Measurements from ENCODE around the gene TNNT3. TPM values are rescaled to one million over a fixed set of nuclear protein-coding genes. Genes with fewer than 3 reads are reported as not detected.
A peak's percentile ranks its signal among the peaks of the same experiment; 100 is the strongest.
"Not testable (repeated sequence)": the region's sequence is repeated elsewhere in the genome, so short reads cannot be mapped to it uniquely, and the experiment has no call there.

The TNNT3 gene
- total RNA-seq, 2 donors from 2014 or later = 0.72 TPM; not detected in 1

DNA sequence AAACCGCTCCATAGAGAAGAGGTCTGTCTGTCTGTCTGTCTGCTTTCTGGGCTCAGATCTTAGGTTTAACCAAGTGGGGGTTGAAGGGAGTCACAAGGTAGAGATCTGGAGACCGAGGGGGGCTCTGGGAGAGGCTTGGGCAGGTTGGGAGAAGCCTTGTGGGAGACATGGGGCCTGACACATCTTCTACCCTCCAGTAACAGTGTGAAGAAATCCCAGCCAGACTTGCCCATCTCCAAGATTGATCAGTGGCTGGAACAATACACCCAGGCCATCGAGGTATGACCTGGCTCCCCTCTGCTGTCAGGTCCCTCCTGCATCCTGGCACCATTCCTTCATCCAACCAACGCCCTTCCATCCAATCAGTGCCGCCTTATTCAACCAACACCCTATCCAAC lies 35.2 kb upstream of the TNNT3 start:
- no peaks in the 10 kb centered on the region for H3K27me3 ChIP-seq
- no peak for DNase-seq
- H3K9me3 ChIP-seq = no peaks in the 10 kb centered on the region
- H3K27ac ChIP-seq = no peak overlapping the region
- intact Hi-C loops (cut with DNase I) = loop anchor here (5.0 kb wide), 1 partner anchor 268 kb away; no protein-coding TSS in a partner anchor
- TF ChIP-seq, protein P1, sequence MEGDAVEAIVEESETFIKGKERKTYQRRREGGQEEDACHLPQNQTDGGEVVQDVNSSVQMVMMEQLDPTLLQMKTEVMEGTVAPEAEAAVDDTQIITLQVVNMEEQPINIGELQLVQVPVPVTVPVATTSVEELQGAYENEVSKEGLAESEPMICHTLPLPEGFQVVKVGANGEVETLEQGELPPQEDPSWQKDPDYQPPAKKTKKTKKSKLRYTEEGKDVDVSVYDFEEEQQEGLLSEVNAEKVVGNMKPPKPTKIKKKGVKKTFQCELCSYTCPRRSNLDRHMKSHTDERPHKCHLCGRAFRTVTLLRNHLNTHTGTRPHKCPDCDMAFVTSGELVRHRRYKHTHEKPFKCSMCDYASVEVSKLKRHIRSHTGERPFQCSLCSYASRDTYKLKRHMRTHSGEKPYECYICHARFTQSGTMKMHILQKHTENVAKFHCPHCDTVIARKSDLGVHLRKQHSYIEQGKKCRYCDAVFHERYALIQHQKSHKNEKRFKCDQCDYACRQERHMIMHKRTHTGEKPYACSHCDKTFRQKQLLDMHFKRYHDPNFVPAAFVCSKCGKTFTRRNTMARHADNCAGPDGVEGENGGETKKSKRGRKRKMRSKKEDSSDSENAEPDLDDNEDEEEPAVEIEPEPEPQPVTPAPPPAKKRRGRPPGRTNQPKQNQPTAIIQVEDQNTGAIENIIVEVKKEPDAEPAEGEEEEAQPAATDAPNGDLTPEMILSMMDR (IDR thresholded peaks at IDR 0.05) = no peak
- H3K36me3 ChIP-seq = no peaks in the 10 kb centered on the region
- H3K9ac ChIP-seq (ENCODE audit: low read depth in 2 of 2, low read length in 2 of 2) = no peak overlapping the region
- H3K4me3 ChIP-seq = no peak overlapping the region
- no peaks in the 10 kb centered on the region for H3K4me1 ChIP-seq

DNA sequence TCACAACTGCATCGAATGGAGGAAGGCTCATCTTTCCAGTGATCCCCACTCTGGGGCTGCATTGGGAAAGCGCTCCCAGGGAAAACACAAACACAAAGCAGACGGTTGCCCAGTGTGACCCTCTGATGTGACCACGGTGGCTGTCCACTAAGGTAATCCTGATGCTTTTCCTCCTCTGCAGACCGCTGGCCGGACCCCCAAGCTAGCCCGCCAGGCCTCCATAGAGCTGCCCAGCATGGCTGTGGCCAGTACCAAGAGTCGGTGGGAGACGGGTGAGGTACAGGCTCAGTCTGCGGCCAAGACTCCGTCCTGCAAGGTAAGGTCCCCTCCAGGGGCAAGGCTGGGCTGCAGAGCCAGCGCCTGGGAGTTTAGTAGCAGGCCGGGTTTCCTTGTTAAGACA lies 33.0 kb upstream of the TNNT3 start:
- DNase-seq; H3K4me3 ChIP-seq; H3K36me3 ChIP-seq; H3K4me1 ChIP-seq; H3K9ac ChIP-seq (ENCODE audit: low read depth in 2 of 2, low read length in 2 of 2); intact Hi-C loops (cut with DNase I); H3K27me3 ChIP-seq; H3K9me3 ChIP-seq; H3K27ac ChIP-seq: not testable (repeated sequence)

DNA sequence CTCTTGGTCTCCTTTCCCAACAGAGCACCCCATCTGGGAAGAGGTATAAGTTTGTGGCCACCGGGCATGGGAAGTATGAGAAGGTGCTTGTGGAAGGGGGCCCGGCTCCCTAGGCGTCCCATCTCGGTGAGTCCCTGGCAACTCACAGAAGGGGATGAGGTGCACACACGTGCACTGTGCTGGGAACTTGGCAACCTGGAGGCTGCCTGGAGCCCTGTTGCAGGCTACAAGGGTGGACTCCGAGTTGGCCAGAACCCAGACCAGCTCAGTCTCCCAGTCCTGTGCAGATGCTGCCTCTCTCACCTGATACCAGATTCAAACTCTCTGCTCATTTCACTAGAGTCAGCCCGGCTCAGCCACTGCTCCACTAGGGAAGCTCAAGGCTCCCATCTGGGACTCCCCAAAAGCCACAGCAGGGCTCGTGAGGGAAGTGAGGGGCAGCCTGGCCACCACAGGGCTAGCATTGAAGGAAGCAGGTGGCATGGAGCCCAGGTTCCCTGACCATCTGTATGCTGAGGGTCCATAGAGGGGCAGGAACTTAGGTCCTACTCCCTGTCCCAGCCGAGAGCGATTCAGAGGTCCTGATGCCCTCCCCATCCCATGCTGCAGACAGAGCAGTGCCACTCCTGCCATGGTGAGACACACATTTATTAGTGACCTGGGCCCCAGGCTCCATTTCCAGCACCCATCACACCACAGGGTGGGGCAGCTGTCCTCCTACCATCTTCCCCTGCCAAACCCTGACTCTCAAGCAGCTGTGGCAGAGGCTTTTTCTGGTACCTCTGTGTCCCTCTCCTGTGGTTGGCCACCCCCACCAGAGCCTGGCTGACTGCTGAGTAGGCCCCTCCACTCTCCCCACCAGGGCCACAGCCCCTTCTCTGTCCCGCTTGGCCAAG lies 31.8 kb upstream of the TNNT3 start:
- Histone ChIP-seq H3K27ac (no peak overlapping the region), H3K4me1 (no peaks in the 10 kb centered on the region), H3K27me3 (no peaks in the 10 kb centered on the region), H3K9me3 (no peaks in the 10 kb centered on the region), H3K4me3 (no peak overlapping the region), H3K9ac (ENCODE audit: low read depth in 2 of 2, low read length in 2 of 2) (no peak overlapping the region), H3K36me3 (no peaks in the 10 kb centered on the region)
- no peak for DNase-seq
- intact Hi-C loops (cut with DNase I) = no loop called here
- TF ChIP-seq, protein P1 (IDR thresholded peaks at IDR 0.05) = no peak

DNA sequence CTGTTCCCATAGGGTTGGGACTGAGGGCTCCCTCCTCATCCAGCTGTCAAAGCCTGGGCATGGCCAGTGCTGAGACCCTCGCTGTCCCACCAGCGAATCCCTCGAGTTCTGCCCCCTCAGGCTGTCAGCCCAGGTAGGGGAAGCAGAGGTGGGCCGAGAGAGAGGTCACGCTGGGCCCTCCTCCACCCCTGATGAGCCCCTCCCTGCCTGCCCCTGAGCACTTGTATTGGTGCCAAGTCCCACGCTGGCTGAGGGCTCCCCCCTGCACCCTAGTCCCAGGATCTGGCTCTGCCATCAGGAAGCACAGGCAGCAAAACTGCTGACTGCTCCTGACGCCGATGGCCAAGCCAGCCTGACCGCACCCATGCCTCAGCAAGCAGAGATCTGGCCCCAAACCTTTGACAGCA lies 31.2 kb upstream of the TNNT3 start:
- no peak overlapping the region for H3K27ac ChIP-seq
- intact Hi-C loops (cut with DNase I) = no loop called here
- H3K9ac ChIP-seq (ENCODE audit: low read depth in 2 of 2, low read length in 2 of 2) = no peak overlapping the region
- no peak overlapping the region for H3K4me3 ChIP-seq
- no peaks in the 10 kb centered on the region for H3K36me3 ChIP-seq
- H3K9me3 ChIP-seq = no peaks in the 10 kb centered on the region
- no peaks in the 10 kb centered on the region for H3K27me3 ChIP-seq
- DNase-seq = peak; percentile 17
- no peaks in the 10 kb centered on the region for H3K4me1 ChIP-seq
- TF ChIP-seq, protein P1 (IDR thresholded peaks at IDR 0.05) = no peak

- Histone ChIP-seq H3K9me3 (no peaks in the 10 kb centered on the region), H3K27me3 (no peaks in the 10 kb centered on the region), H3K4me1 (no peaks in the 10 kb centered on the region), H3K36me3 (no peaks in the 10 kb centered on the region), H3K9ac (ENCODE audit: low read depth in 2 of 2, low read length in 2 of 2) (peak overlapping the region in 1 of 2 donors; percentile 7), H3K27ac (no peak overlapping the region), H3K4me3 (no peak overlapping the region)
- TF ChIP-seq, protein P1 (IDR thresholded peaks at IDR 0.05) = no peak
- intact Hi-C loops (cut with DNase I) = no loop called here
- no peak for DNase-seq
These were observed 30.7 kb upstream of the TNNT3 start for GRCh38 chr11:1888811-1889210.
